ENCODE data around the gene ALG10.
"Not testable (repeated sequence)": the region's sequence is repeated elsewhere in the genome, so short reads cannot be mapped to it uniquely, and the experiment has no call there.

ALG10 gene

GRCh38 chr12:34022079-34022830 lies at the start of gene ALG10:
TSS of gene ALG10 (plus strand) at chr12:34022496. CDS start at chr12:34022600, 104 bp downstream.
- DNase-seq, result peak; percentile 94 to 98

- not testable (repeated sequence) for DNase-seq
Measured at GRCh38 chr12:33972884-33973283, 49.4 kb upstream of the ALG10 start.

GRCh38 chr12:33977887-33978286 lies 44.4 kb upstream of the ALG10 start:
- no peak for DNase-seq

GRCh38 chr12:33988197-33988805 lies 34.0 kb upstream of the ALG10 start:
- no peak for DNase-seq

- no peak for DNase-seq
Measured at GRCh38 chr12:33988913-33989312, 33.4 kb upstream of the ALG10 start.

- no peak for DNase-seq
Measured at GRCh38 chr12:33994857-33995808, 27.2 kb upstream of the ALG10 start.

- DNase-seq, result not testable (repeated sequence)
Measured at GRCh38 chr12:34008835-34009234, 13.5 kb upstream of the ALG10 start.

GRCh38 chr12:34016361-34016760 lies 5.9 kb upstream of the ALG10 start:
- no peak for DNase-seq

GRCh38 chr12:34021071-34021470 lies 1.2 kb upstream of the ALG10 start:
- no peak for DNase-seq

GRCh38 chr12:34027661-34028060 lies 5.4 kb downstream of the ALG10 start:
- not testable (repeated sequence) for DNase-seq

GRCh38 chr12:34030591-34030990 lies 8.3 kb downstream of the ALG10 start:
- no peak for DNase-seq

- DNase-seq, result peak in 1 of 2 experiments; percentile 41
Measured at GRCh38 chr12:34033628-34034296, 11.5 kb downstream of the ALG10 start.

- peak; percentile 2 to 43 for DNase-seq
Measured at GRCh38 chr12:34038357-34038756, 16.1 kb downstream of the ALG10 start.

- no peak for DNase-seq
Measured at GRCh38 chr12:34046570-34046969, 24.3 kb downstream of the ALG10 start.

GRCh38 chr12:34047855-34048254 lies 25.6 kb downstream of the ALG10 start:
- not testable (repeated sequence) for DNase-seq

GRCh38 chr12:34048714-34049113 lies 26.4 kb downstream of the ALG10 start:
- no peak for DNase-seq

GRCh38 chr12:34051486-34051885 lies 29.2 kb downstream of the ALG10 start:
- DNase-seq, result no peak

GRCh38 chr12:34054938-34055337 lies 32.6 kb downstream of the ALG10 start:
- DNase-seq, result no peak
